GM12878 (cell line): ENCODE measurements around the gene TMEM212. TPM values are rescaled to one million over a fixed set of nuclear protein-coding genes. Genes with fewer than 3 reads are reported as not detected.

Source experiments
- BACH1 ChIP-seq: fragments of 450-650 bp; IDR thresholded peaks from 2 replicates; pipeline ENCODE4 v1.6.1; 2017; ENCODE audit warnings: mild to moderate bottlenecking, borderline replicate concordance
- E2F8 ChIP-seq: fragments of 450-650 bp; IDR thresholded peaks from 2 replicates; pipeline ENCODE4 v1.6.1; 2018; ENCODE audit warnings: mild to moderate bottlenecking, low read depth, moderate library complexity; ENCODE audit not compliant: partially characterized antibody
- FOS ChIP-seq: IDR thresholded peaks from 3 replicates; pipeline ENCODE4 v1.6.1; 2011; ENCODE audit warnings: borderline replicate concordance; ENCODE audit not compliant: insufficient read length; ENCODE audit errors: extremely low read depth
- IKZF2 ChIP-seq, 2 experiments: fragments of 450-650 bp; IDR thresholded peaks; 2 replicates each; pipeline ENCODE4 v1.6.1; 2017; ENCODE audit warnings: mild to moderate bottlenecking in 2 of 2, moderate library complexity in 2 of 2
- IRF4 ChIP-seq: IDR thresholded peaks from 2 replicates; pipeline ENCODE4 v1.6.1; 2011; ENCODE audit warnings: low read depth, low read length
- JUND ChIP-seq: IDR thresholded peaks from 2 replicates; pipeline ENCODE4 v1.6.1; 2012; ENCODE audit warnings: low read depth, mild to moderate bottlenecking, low read length, improper control_type of control experiment, moderate library complexity
- KLF5 ChIP-seq: fragments of 450-650 bp; IDR thresholded peaks from 2 replicates; pipeline ENCODE4 v1.6.1; 2014; ENCODE audit warnings: mild to moderate bottlenecking; ENCODE audit not compliant: partially characterized antibody
- MEF2A ChIP-seq: IDR thresholded peaks from 2 replicates; pipeline ENCODE4 v1.6.1; 2011; ENCODE audit warnings: low read depth, mild to moderate bottlenecking, low read length, moderate library complexity; ENCODE audit not compliant: insufficient read depth
- MEF2B ChIP-seq: fragments of 450-650 bp; IDR thresholded peaks from 2 replicates; pipeline ENCODE4 v1.6.1; 2018; ENCODE audit warnings: mild to moderate bottlenecking, moderate library complexity; ENCODE audit not compliant: partially characterized antibody, poor library complexity, severe bottlenecking
- MTA3 ChIP-seq: IDR thresholded peaks from 2 replicates; pipeline ENCODE4 v1.6.1; 2012; ENCODE audit warnings: low read length, inconsistent platforms, borderline replicate concordance
- MXI1 ChIP-seq: fragments of 150-350 bp; IDR thresholded peaks from 2 replicates; pipeline ENCODE4 v1.6.1; 2011; ENCODE audit warnings: low read depth, mild to moderate bottlenecking, inconsistent platforms, low read length, improper control_type of control experiment
- MYC ChIP-seq: IDR thresholded peaks from 2 replicates; pipeline ENCODE4 v1.6.1; 2011; ENCODE audit warnings: mild to moderate bottlenecking, low read length, moderate library complexity, inconsistent platforms; ENCODE audit not compliant: insufficient read depth, insufficient replicate concordance, insufficient read length, severe bottlenecking
- NFYB ChIP-seq: IDR thresholded peaks from 2 replicates; pipeline ENCODE4 v1.6.1; 2011; ENCODE audit warnings: low read depth, mild to moderate bottlenecking, low read length, improper control_type of control experiment, moderate library complexity; ENCODE audit not compliant: insufficient read depth
- NKRF ChIP-seq: fragments of 450-650 bp; conservative IDR thresholded peaks from 2 replicates; pipeline ENCODE4 v1.6.1; 2017; ENCODE audit warnings: mild to moderate bottlenecking, moderate library complexity
- NR2F1 ChIP-seq: fragments of 450-650 bp; conservative IDR thresholded peaks from 2 replicates; pipeline ENCODE4 v1.6.1; 2017; ENCODE audit warnings: mild to moderate bottlenecking
- SKIL ChIP-seq: fragments of 450-650 bp; IDR thresholded peaks from 2 replicates; pipeline ENCODE4 v1.6.1; 2017; ENCODE audit warnings: mild to moderate bottlenecking, low read depth, inconsistent platforms; ENCODE audit not compliant: poor library complexity, severe bottlenecking
- TBL1XR1 ChIP-seq: IDR thresholded peaks from 2 replicates; pipeline ENCODE4 v1.6.1; 2012; ENCODE audit warnings: low read depth, low read length, improper control_type of control experiment
- ZBTB33 ChIP-seq: fragments of 450-650 bp; IDR thresholded peaks from 2 replicates; pipeline ENCODE4 v1.6.1; 2017; ENCODE audit warnings: mild to moderate bottlenecking
- ZNF207 ChIP-seq: fragments of 450-650 bp; IDR thresholded peaks from 2 replicates; pipeline ENCODE4 v1.6.1; 2014; ENCODE audit warnings: antibody characterized with exemption, mild to moderate bottlenecking, borderline replicate concordance
- polyA plus RNA-seq, 11 experiments: library from polyadenylated mRNA; depleted of rRNA in 4 of 11; unstranded in 6 of 11; stranded (reverse) in 5 of 11; fragments of >200 nt; fragmentation: Nextera tagmentation in 4 of 11; fragmentation: Illumina TruSeq in 1 of 11; extraction: Ambion mirVana in 4 of 11; extraction: Trizol in 1 of 11; gene quantifications; 1 replicate in 1 of 11; 2 replicates in 10 of 11; pipeline versions ENCODE4 v1.2.1 to v1.2.3, GENCODE V29; 2011 to 2016; ENCODE audit warnings: inconsistent platforms in 2 of 11, missing spikeins in 2 of 11, low read depth in 1 of 11
- total RNA-seq, 4 experiments: library from RNA; depleted of rRNA in 3 of 4; stranded (reverse); fragments of >200 nt in 3 of 4; fragmentation: Illumina TruSeq in 1 of 4; extraction: Trizol in 1 of 4; gene quantifications; 2 replicates each; pipeline versions ENCODE4 v1.2.1 to v1.2.3, GENCODE V29; 2013 to 2021

The TMEM212 gene
- total and polyA plus RNA-seq, 10 of the 15 experiments (the other 5 are each of a cell fraction or from before 2014, with no cell fraction given), result not detected

- TF ChIP-seq BACH1 (peak; percentile 56; the same call in 1 of the 2 replicates), NKRF (0 out of 2 replicates have a peak, but pooled peaks have one; percentile 25), NR2F1 (peak; percentile 77), MEF2B (peak; percentile 97), MEF2A (no peak), FOS (no peak), MXI1 (peak; percentile 65; the same call in 1 of the 2 replicates), ZBTB33 (0 out of 2 replicates have a peak, but pooled peaks have one; percentile 5), KLF5 (peak; percentile 46), MYC (no peak), IKZF2 (IDR thresholded peaks at IDR 0.05) (peak; percentile 86 to 88; a peak in 3 of 4 replicates), IRF4 (no peak; the same call in 1 of the 2 replicates), NFYB (no peak), JUND (no peak), TBL1XR1 (no peak), ZNF207 (peak; percentile 46; the same call in 1 of the 2 replicates), MTA3 (no peak), E2F8 (peak; percentile 68), SKIL (peak; percentile 88)
These were observed 29.2 kb upstream of the TMEM212 start (continued) for GRCh38 chr3:171813897-171814460.
